OCI-LY1 (cell line): Measurements from ENCODE around the gene KATNIP.

Experiments used
- H2AFZ ChIP-seq: fragments of 200-600 bp; sonication (generic), shearing (Covaris generic); 2 replicates; pipeline ENCODE4 v1.6.0; 2014; ENCODE audit warnings: antibody characterized with exemption, mild to moderate bottlenecking, low read length
- H3F3A ChIP-seq: fragments of 200-600 bp; sonication (generic), shearing (Covaris generic); 2 replicates; pipeline ENCODE4 v1.6.0; 2014; ENCODE audit warnings: mild to moderate bottlenecking, antibody characterized with exemption, low read length, moderate library complexity; ENCODE audit not compliant: insufficient read depth
- H3K27ac ChIP-seq: fragments of 200-600 bp; sonication (generic); 2 replicates; pipeline ENCODE4 v1.5.1; 2014; ENCODE audit warnings: low read length, mixed run types, mild to moderate bottlenecking, low read depth; ENCODE audit not compliant: poor library complexity, severe bottlenecking
- H3K27me3 ChIP-seq: fragments of 200-600 bp; sonication (generic); 2 replicates; pipeline ENCODE4 v1.6.0; 2014; ENCODE audit warnings: antibody characterized with exemption, mild to moderate bottlenecking, low read length, moderate library complexity; ENCODE audit not compliant: insufficient read depth
- H3K36me3 ChIP-seq: fragments of 200-600 bp; sonication (generic); 2 replicates; pipeline ENCODE4 v1.6.1; 2014; ENCODE audit warnings: mild to moderate bottlenecking, antibody characterized with exemption, low read length, moderate library complexity, mixed read lengths; ENCODE audit not compliant: insufficient read depth
- H3K4me1 ChIP-seq: fragments of 200-600 bp; sonication (generic); 2 replicates; pipeline ENCODE4 v1.5.1; 2014; ENCODE audit warnings: mild to moderate bottlenecking, low read length, moderate library complexity; ENCODE audit not compliant: insufficient read depth, severe bottlenecking
- H3K4me2 ChIP-seq: fragments of 200-600 bp; sonication (generic), shearing (Covaris generic); 2 replicates; pipeline ENCODE4 v1.6.1; 2014; ENCODE audit warnings: low read length
- H3K4me3 ChIP-seq: fragments of 200-600 bp; sonication (generic); 2 replicates; pipeline ENCODE4 v1.5.1; 2014; ENCODE audit warnings: low read length, low read depth, mild to moderate bottlenecking, mixed read lengths; ENCODE audit not compliant: poor library complexity, severe bottlenecking
- H3K79me2 ChIP-seq: fragments of 200-600 bp; shearing (Covaris generic); 2 replicates; pipeline ENCODE4 v1.6.1; 2016; ENCODE audit warnings: mixed run types, low read length, mixed read lengths; ENCODE audit not compliant: insufficient read depth
- H3K9ac ChIP-seq: fragments of 200-600 bp; sonication (generic), shearing (Covaris generic); 2 replicates; pipeline ENCODE4 v1.6.1; 2014; ENCODE audit warnings: mild to moderate bottlenecking, low read length, mixed read lengths
- H3K9me2 ChIP-seq: fragments of 200-600 bp; sonication (generic), shearing (Covaris generic); 2 replicates; pipeline ENCODE4 v1.6.1; 2014; ENCODE audit warnings: low read depth, mild to moderate bottlenecking, low read length, mixed read lengths
- H3K9me3 ChIP-seq: fragments of 200-600 bp; shearing (Covaris generic); 2 replicates; pipeline ENCODE4 v1.6.1; 2014; ENCODE audit warnings: low read length, mixed read lengths
- H4K20me1 ChIP-seq: fragments of 200-600 bp; sonication (generic), shearing (Covaris generic); 2 replicates; pipeline ENCODE4 v1.6.0; 2016; ENCODE audit warnings: mild to moderate bottlenecking, low read length; ENCODE audit not compliant: insufficient read depth
- EZH2 ChIP-seq: fragments of 200-600 bp; sonication (generic), shearing (Covaris generic); IDR thresholded peaks from 2 replicates; pipeline ENCODE4 v1.8.0; 2017; ENCODE audit warnings: borderline replicate concordance, mixed run types, mild to moderate bottlenecking, antibody characterized with exemption, low read length, moderate library complexity, mixed read lengths
- TF ChIP-seq, protein P1 (sequence below): fragments of 200-600 bp; sonication (generic), shearing (Covaris generic); IDR thresholded peaks from 2 replicates; pipeline ENCODE4 v1.5.1; 2017; ENCODE audit warnings: mild to moderate bottlenecking, antibody characterized with exemption, low read length, moderate library complexity, mixed read lengths

Gene KATNIP

DNA sequence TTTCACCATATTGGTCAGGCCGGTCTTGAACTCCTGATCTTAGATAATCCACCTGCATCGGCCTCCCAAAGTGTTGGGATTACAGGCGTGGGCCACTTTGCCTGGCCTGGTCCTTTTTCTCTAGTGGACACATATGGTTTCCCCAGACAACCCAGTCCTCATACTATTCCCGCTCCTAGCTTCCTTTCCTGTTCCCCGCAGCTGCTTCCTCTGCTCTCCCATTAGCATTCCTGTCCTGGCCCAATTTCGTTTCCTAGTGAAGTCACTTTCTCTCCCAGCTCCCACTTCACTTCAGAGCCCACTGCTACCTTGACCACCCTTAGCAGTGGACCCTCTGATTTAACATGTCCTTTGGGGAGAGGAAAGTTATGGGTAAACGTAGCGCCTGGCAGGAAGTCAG lies 11.3 kb downstream of the KATNIP start:
- Histone ChIP-seq H3K9ac (no peak overlapping the region), H3F3A (no peaks in the 10 kb centered on the region), H3K27ac (no peak overlapping the region), H3K9me2 (no peaks in the 10 kb centered on the region), H4K20me1 (no peaks in the 10 kb centered on the region), H3K27me3 (no peaks in the 10 kb centered on the region), H3K4me2 (no peak overlapping the region), H3K4me1 (peaks cover 2% of the 10 kb centered on the region), H3K79me2 (no peaks in the 10 kb centered on the region), H3K36me3 (no peaks in the 10 kb centered on the region), H3K9me3 (no peaks in the 10 kb centered on the region), H3K4me3 (no peak overlapping the region), H2AFZ (no peak overlapping the region)
- no peak for TF ChIP-seq EZH2
- TF ChIP-seq, protein P1, sequence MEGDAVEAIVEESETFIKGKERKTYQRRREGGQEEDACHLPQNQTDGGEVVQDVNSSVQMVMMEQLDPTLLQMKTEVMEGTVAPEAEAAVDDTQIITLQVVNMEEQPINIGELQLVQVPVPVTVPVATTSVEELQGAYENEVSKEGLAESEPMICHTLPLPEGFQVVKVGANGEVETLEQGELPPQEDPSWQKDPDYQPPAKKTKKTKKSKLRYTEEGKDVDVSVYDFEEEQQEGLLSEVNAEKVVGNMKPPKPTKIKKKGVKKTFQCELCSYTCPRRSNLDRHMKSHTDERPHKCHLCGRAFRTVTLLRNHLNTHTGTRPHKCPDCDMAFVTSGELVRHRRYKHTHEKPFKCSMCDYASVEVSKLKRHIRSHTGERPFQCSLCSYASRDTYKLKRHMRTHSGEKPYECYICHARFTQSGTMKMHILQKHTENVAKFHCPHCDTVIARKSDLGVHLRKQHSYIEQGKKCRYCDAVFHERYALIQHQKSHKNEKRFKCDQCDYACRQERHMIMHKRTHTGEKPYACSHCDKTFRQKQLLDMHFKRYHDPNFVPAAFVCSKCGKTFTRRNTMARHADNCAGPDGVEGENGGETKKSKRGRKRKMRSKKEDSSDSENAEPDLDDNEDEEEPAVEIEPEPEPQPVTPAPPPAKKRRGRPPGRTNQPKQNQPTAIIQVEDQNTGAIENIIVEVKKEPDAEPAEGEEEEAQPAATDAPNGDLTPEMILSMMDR, result no peak

DNA sequence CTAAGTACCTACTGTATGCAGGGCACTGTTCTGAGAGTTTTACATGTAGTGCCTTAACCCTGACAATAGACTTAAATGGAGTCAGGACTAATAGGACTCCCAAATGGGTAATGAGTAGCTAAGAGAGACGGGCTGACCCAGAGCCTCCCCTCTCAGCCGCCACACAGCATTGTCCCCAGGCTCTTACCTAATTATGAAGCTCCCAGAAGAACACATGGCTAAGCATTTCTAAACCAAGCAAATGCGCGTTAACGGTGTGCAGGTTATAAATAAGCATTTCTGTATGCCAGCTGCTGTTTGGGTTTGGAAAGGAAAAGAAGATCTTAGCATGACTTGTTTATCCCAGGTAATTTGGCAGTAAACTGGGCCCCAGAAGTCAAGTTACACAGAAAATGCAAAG lies 14.3 kb downstream of the KATNIP start:
- TF ChIP-seq EZH2, result no peak
- TF ChIP-seq, protein P1, result no peak
- H3K4me3 ChIP-seq, result no peak overlapping the region
- no peaks in the 10 kb centered on the region for H3K36me3 ChIP-seq
- no peak overlapping the region for H3K9ac ChIP-seq
- H3K9me2 ChIP-seq, result no peaks in the 10 kb centered on the region
- no peak overlapping the region for H2AFZ ChIP-seq
- no peaks in the 10 kb centered on the region for H3K79me2 ChIP-seq
- H3K4me1 ChIP-seq, result peaks cover 6% of the 10 kb centered on the region
- H3K27me3 ChIP-seq, result no peaks in the 10 kb centered on the region
- H3K27ac ChIP-seq, result no peak overlapping the region
- H3K4me2 ChIP-seq, result no peak overlapping the region
- H3F3A ChIP-seq, result no peaks in the 10 kb centered on the region
- H4K20me1 ChIP-seq, result no peaks in the 10 kb centered on the region
- H3K9me3 ChIP-seq, result no peaks in the 10 kb centered on the region

DNA sequence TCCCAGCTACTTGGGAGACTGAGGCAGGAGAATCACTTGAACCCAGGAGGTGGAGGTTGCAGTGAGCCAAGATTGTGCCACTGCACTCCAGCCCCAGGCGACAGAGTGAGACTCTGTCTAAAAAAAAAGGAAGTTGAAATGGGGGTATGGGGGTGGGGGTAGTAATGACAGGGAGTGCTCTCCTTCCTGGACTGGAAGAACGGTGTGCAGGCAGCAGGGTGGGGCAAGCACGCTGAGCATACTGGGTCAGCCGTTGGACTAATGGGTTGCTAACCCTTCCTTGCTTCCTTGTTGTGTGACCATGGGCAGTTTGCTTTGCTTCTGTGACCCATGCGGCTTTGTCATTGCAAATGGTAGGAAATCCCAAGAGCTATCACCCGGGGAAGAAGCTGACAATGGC lies 16.5 kb downstream of the KATNIP start:
- no peaks in the 10 kb centered on the region for H3K27me3 ChIP-seq
- H3K4me2 ChIP-seq, result no peak overlapping the region
- TF ChIP-seq, protein P1, result no peak
- TF ChIP-seq EZH2, result no peak
- no peak overlapping the region for H3K9ac ChIP-seq
- H3K79me2 ChIP-seq, result no peaks in the 10 kb centered on the region
- H3K9me3 ChIP-seq, result no peaks in the 10 kb centered on the region
- H3K9me2 ChIP-seq, result no peaks in the 10 kb centered on the region
- no peak overlapping the region for H2AFZ ChIP-seq
- H3K27ac ChIP-seq, result no peak overlapping the region
- no peaks in the 10 kb centered on the region for H3K36me3 ChIP-seq
- H3F3A ChIP-seq, result no peaks in the 10 kb centered on the region
- no peak overlapping the region for H3K4me3 ChIP-seq
- no peaks in the 10 kb centered on the region for H4K20me1 ChIP-seq
- H3K4me1 ChIP-seq, result peaks cover 6% of the 10 kb centered on the region
